K562 (cell line): ENCODE measurements around the gene HOXA2. TPM values are rescaled to one million over a fixed set of nuclear protein-coding genes. Genes with fewer than 3 reads are reported as not detected.

Experiments used
- ATAC-seq: fragments of 200-7000 bp; cut with Tn5 transposase; 3 replicates; pipeline ENCODE4 v1.9.1; 2020; ENCODE audit warnings: moderate library complexity
- BruUV-seq: library from RNA; stranded (reverse); fragments of 400-500 nt; replicated peaks from 2 replicates; lab custom pipeline; 2021; lab: Mats Ljungman, UMichigan
- CTCF ChIA-PET: fragments of 300-600 bp; formaldehyde crosslinking; extraction: SDS; loops from one replicate; lab custom pipeline; 2021; ENCODE audit warnings: low intra/inter-chr PET ratio; lab: Yijun Ruan, JAX
- POLR2A ChIA-PET: fragments of 300-600, 350-650 bp; sonication (Branson Sonifier 250); formaldehyde crosslinking; extraction: SDS; loops from one replicate; lab custom pipeline; 2021; ENCODE audit warnings: antibody characterized with exemption, inconsistent platforms; lab: Yijun Ruan, JAX
- DNase-seq, 4 experiments: peaks; one replicate each; pipeline versions ENCODE4 v3.0.0 to v3.0.0-alpha.2; 2011 to 2018; ENCODE audit warnings: low spot score in 3 of 4, mixed read lengths in 3 of 4; ENCODE audit errors: extremely low read depth in 1 of 4
- FAIRE-seq: peaks from 2 replicates; lab custom pipeline; 2011; peaks lifted over from hg19 to GRCh38; lab: Jason Lieb, UNC
- H2AFZ ChIP-seq: 2 replicates; pipeline ENCODE4 v1.6.0; 2011; ENCODE audit warnings: low read depth, low read length, control low read depth, inconsistent platforms
- H3K27ac ChIP-seq: fragments of 200-600 bp; 3 replicates; pipeline ENCODE4 v1.8.0; 2011; ENCODE audit warnings: low read depth, mild to moderate bottlenecking, control low read depth, inconsistent platforms, low read length, moderate library complexity, mixed read lengths; ENCODE audit errors: extremely low read depth
- H3K27me3 ChIP-seq, 2 experiments: fragments of 300-600 bp in 1 of 2; 2 replicates in 1 of 2; 3 replicates in 1 of 2; pipeline versions ENCODE4 v1.6.0 to v1.8.0; 2011; ENCODE audit warnings: inconsistent platforms in 2 of 2, low read length in 2 of 2, mild to moderate bottlenecking in 1 of 2, mixed read lengths in 1 of 2, moderate library complexity in 1 of 2; ENCODE audit not compliant: control insufficient read depth in 2 of 2, insufficient read depth in 2 of 2
- H3K36me3 ChIP-seq: fragments of 300-600 bp; 3 replicates; pipeline ENCODE4 v1.8.0; 2011; ENCODE audit warnings: mild to moderate bottlenecking, low read length, inconsistent platforms; ENCODE audit not compliant: control insufficient read depth, insufficient read depth
- H3K4me1 ChIP-seq, 2 experiments: fragments of 200-600 bp in 1 of 2; replicated peaks in 1 of 2; 2 replicates in 1 of 2; 3 replicates in 1 of 2; pipeline versions ENCODE4 v1.5.1 to v1.8.0; 2011; ENCODE audit warnings: inconsistent platforms in 2 of 2, low read length in 2 of 2, mild to moderate bottlenecking in 1 of 2, mixed read lengths in 1 of 2, moderate library complexity in 1 of 2; ENCODE audit not compliant: control insufficient read depth in 2 of 2, insufficient read depth in 2 of 2
- H3K4me2 ChIP-seq: 2 replicates; pipeline ENCODE4 v1.6.1; 2011; ENCODE audit warnings: low read length, control low read depth, inconsistent platforms, mixed read lengths; ENCODE audit not compliant: insufficient read depth
- H3K4me3 ChIP-seq: fragments of 200-600 bp; sonication (generic), shearing (Covaris generic); 2 replicates; pipeline ENCODE4 v1.5.1; 2016; ENCODE audit warnings: control low read depth, inconsistent platforms
- H3K79me2 ChIP-seq: fragments of 200-600 bp; 3 replicates; pipeline ENCODE4 v1.8.0; 2011; ENCODE audit warnings: low read length, inconsistent platforms; ENCODE audit not compliant: control insufficient read depth, insufficient read depth
- H3K9ac ChIP-seq, 2 experiments: 2 replicates each; pipeline versions ENCODE4 v1.6.0 to v1.6.1; 2011; ENCODE audit warnings: low read depth in 2 of 2, low read length in 2 of 2, control low read depth in 1 of 2, inconsistent platforms in 1 of 2, mild to moderate bottlenecking in 1 of 2, mixed read lengths in 1 of 2; ENCODE audit not compliant: insufficient read depth in 1 of 2
- H3K9me1 ChIP-seq: one replicate; pipeline ENCODE4 v1.6.0; 2011; ENCODE audit warnings: inconsistent platforms, mild to moderate bottlenecking, low read length, moderate library complexity; ENCODE audit not compliant: control insufficient read depth, insufficient read depth
- H3K9me3 ChIP-seq: replicated peaks from 2 replicates; pipeline ENCODE4 v1.5.1; 2011; ENCODE audit warnings: low read depth, low read length, inconsistent platforms; ENCODE audit not compliant: control insufficient read depth, insufficient read depth
- H4K20me1 ChIP-seq: replicated peaks from 2 replicates; pipeline ENCODE4 v1.6.1; 2011; ENCODE audit warnings: low read length, inconsistent platforms, mixed read lengths; ENCODE audit not compliant: control insufficient read depth, insufficient read depth
- CREBBP ChIP-seq: IDR thresholded peaks from one replicate; pipeline ENCODE4 v1.6.1; 2012; ENCODE audit warnings: low read depth, mild to moderate bottlenecking, control low read depth, inconsistent platforms, low read length
- KDM4B ChIP-seq, 2 experiments: fragments of 450-650 bp in 1 of 2; sonication (generic) in 1 of 2; IDR thresholded peaks; 2 replicates each; pipeline ENCODE4 v1.6.1; 2016 to 2017; ENCODE audit warnings: borderline replicate concordance in 2 of 2, antibody characterized with exemption in 1 of 2, low read depth in 1 of 2, mild to moderate bottlenecking in 1 of 2
- MCM7 ChIP-seq, 2 experiments: fragments of 450-650 bp; IDR thresholded peaks; 2 replicates each; pipeline ENCODE4 v1.6.1; 2016 to 2018
- NRF1 ChIP-seq, 2 experiments: fragments of 450-650 bp; IDR thresholded peaks in 1 of 2; conservative IDR thresholded peaks in 1 of 2; 2 replicates each; pipeline ENCODE4 v1.6.1; 2014; ENCODE audit warnings: mild to moderate bottlenecking in 2 of 2
- POLR2A ChIP-seq: fragments of 450-650 bp; conservative IDR thresholded peaks from 2 replicates; pipeline ENCODE4 v1.6.1; 2016
- PRDM10 ChIP-seq: fragments of 450-650 bp; IDR thresholded peaks from 2 replicates; pipeline ENCODE4 v1.6.1; 2018; ENCODE audit not compliant: partially characterized antibody
- RBM22 ChIP-seq: fragments of 200-400 bp; formaldehyde crosslinking; IDR thresholded peaks from 2 replicates; pipeline ENCODE4 v1.6.1; 2018; ENCODE audit warnings: low read length, low read depth; ENCODE audit not compliant: poor library complexity, severe bottlenecking
- SOX6 ChIP-seq: fragments of 450-650 bp; IDR thresholded peaks from 2 replicates; pipeline ENCODE4 v1.6.1; 2014; ENCODE audit warnings: mild to moderate bottlenecking
- XRCC4 ChIP-seq: IDR thresholded peaks from one replicate; pipeline ENCODE4 v1.6.1; 2011; ENCODE audit not compliant: insufficient read depth, insufficient read length; ENCODE audit errors: extremely low read depth
- ZKSCAN1 ChIP-seq: fragments of 150-350 bp; IDR thresholded peaks from 2 replicates; pipeline ENCODE4 v1.6.1; 2016; ENCODE audit warnings: low read depth, low read length
- ZNF280A ChIP-seq: fragments of 450-650 bp; IDR thresholded peaks from 2 replicates; pipeline ENCODE4 v1.6.1; 2018; ENCODE audit warnings: mild to moderate bottlenecking, low read depth; ENCODE audit not compliant: partially characterized antibody
- ZNF282 ChIP-seq: sonication (generic); formaldehyde crosslinking; IDR thresholded peaks from 2 replicates; pipeline ENCODE4 v1.8.1; 2023; ENCODE audit warnings: missing genetic modification reagents
- WGBS: fragments of 100-300 bp; shearing (Covaris generic); methylation state at CpG from one replicate; pipeline ENCODE4 v1.1.6; 2016; ENCODE audit warnings: low coverage, mixed read lengths; ENCODE audit not compliant: insufficient coverage; ENCODE audit errors: missing lambda C conversion rate; 5-methylcytosine and 5-hydroxymethylcytosine counted together
- in situ Hi-C: fragments of 300-500 bp; cut with MboI; formaldehyde crosslinking; loops from 4 replicates; pipeline ENCODE4 v1.15.0; 2018; ENCODE audit warnings: inconsistent platforms, mixed read lengths
- intact Hi-C: fragments of 100-400 bp; cut with micrococcal nuclease; formaldehyde crosslinking; loops from 2 replicates; pipeline ENCODE4 v1.14.2; 2022
- polyA plus RNA-seq, 8 experiments: library from polyadenylated mRNA; depleted of rRNA in 4 of 8; stranded (reverse) in 5 of 8; unstranded in 3 of 8; fragments of >200 nt; fragmentation: Nextera tagmentation in 2 of 8; fragmentation: Illumina TruSeq in 1 of 8; extraction: Ambion mirVana in 2 of 8; extraction: Trizol in 1 of 8; gene quantifications; 2 replicates each; pipeline versions ENCODE4 v1.2.1 to v1.2.3, GENCODE V29; 2011 to 2014; ENCODE audit warnings: inconsistent platforms in 1 of 8, missing spikeins in 1 of 8
- total RNA-seq, 7 experiments: library from RNA; depleted of rRNA in 6 of 7; stranded (reverse); fragments of >200 nt in 6 of 7; fragmentation: Illumina TruSeq in 2 of 7; extraction: Trizol in 2 of 7; gene quantifications; 2 replicates each; pipeline versions ENCODE4 v1.2.1 to v1.2.3, GENCODE V29; 2011 to 2021; ENCODE audit warnings: low replicate concordance in 1 of 7
- TF ChIP-seq, protein P1 (sequence below): fragments of 450-650 bp; formaldehyde crosslinking; IDR thresholded peaks from 2 replicates; pipeline ENCODE4 v1.4.0; 2022; ENCODE audit warnings: missing genetic modification characterization

Gene HOXA2
- total and polyA plus RNA-seq, 9 of the 15 experiments (the other 6 are each of a cell fraction or from before 2014, with no cell fraction given) = 0.04 TPM; not detected in 8

DNA sequence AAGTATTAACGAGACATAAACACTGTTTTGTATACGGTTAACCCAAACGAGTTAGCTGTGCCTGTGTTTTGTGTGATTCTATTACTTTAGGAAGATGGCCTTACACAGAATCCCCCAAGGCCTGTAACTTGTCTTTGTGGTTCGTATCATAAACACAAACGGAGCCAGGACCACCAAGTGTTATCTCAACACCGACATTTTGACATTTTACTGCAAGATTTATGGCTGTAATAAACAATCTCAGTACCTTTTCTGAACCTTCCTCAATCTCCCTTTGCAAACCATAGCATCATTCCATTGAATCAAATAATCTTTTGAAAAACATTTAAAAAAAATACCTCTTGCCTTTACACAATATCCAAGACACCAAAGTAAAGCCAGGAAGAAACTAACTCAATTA lies 30.5 kb upstream of the HOXA2 start:
- no peak overlapping the region for H3K4me2 ChIP-seq
- H4K20me1 ChIP-seq = no peaks in the 10 kb centered on the region; the same call in 1 of the 2 replicates
- H3K27me3 ChIP-seq = peaks cover 25 to 33% of the 10 kb centered on the region in 2 experiments
- intact Hi-C loops = no loop called here
- no peaks in the 10 kb centered on the region for H3K9me3 ChIP-seq
- FAIRE-seq = peak; percentile 29
- no peak for TF ChIP-seq PRDM10
- no peak for TF ChIP-seq ZNF280A
- no peak for TF ChIP-seq POLR2A
- TF ChIP-seq CREBBP = no peak
- TF ChIP-seq, protein P1, sequence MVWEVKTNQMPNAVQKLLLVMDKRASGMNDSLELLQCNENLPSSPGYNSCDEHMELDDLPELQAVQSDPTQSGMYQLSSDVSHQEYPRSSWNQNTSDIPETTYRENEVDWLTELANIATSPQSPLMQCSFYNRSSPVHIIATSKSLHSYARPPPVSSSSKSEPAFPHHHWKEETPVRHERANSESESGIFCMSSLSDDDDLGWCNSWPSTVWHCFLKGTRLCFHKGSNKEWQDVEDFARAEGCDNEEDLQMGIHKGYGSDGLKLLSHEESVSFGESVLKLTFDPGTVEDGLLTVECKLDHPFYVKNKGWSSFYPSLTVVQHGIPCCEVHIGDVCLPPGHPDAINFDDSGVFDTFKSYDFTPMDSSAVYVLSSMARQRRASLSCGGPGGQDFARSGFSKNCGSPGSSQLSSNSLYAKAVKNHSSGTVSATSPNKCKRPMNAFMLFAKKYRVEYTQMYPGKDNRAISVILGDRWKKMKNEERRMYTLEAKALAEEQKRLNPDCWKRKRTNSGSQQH = no peak
- TF ChIP-seq NRF1 (conservative IDR thresholded peaks at IDR 0.05 in 1 of 2, IDR thresholded peaks at IDR 0.05 in 1 of 2) = no peak
- no peak for TF ChIP-seq XRCC4
- TF ChIP-seq RBM22 = no peak
- no peak for TF ChIP-seq ZKSCAN1
- TF ChIP-seq KDM4B (IDR thresholded peaks at IDR 0.05; ENCODE audit: borderline replicate concordance in 2 of 2, low read depth in 1 of 2) = no peak
- TF ChIP-seq ZNF282 (CRISPR knock-in tag) = no peak
- TF ChIP-seq MCM7 (IDR thresholded peaks at IDR 0.05) = no peak
- TF ChIP-seq SOX6 = no peak
- TF ChIP-seq, all 486 proteins: peak for 0
- DNase-seq = no peak
- no peak for ATAC-seq
- WGBS = 0% methylated on average over 6 of the region's 6 CpGs
- Histone ChIP-seq H2AFZ (no peak overlapping the region), H3K4me3 (no peak overlapping the region), H3K9ac (no peak overlapping the region), H3K36me3 (no peaks in the 10 kb centered on the region), H3K27ac (no peak overlapping the region), H3K79me2 (no peaks in the 10 kb centered on the region), H3K9me1 (no peaks in the 10 kb centered on the region), H3K4me1 (peaks cover 0 to 7% of the 10 kb centered on the region in 2 experiments; a peak in 1 of 5 replicates)
- no TSS peak for BruUV-seq
- ChIA-PET POLR2A (no interaction called here), CTCF (no interaction called here)
- in situ Hi-C loops = no loop called here
